GM23338 (cell line): Measurements from ENCODE around the gene PCGF3. TPM values are rescaled to one million over a fixed set of nuclear protein-coding genes. Genes with fewer than 3 reads are reported as not detected.

ENCODE experiments used
- ATAC-seq: fragments of 200-7000 bp; cut with Tn5 transposase; 3 replicates; pipeline ENCODE4 v1.9.1; 2020
- DNase-seq: peaks from one replicate; pipeline ENCODE4 v3.0.0-alpha.2; 2015; ENCODE audit warnings: low spot score
- H2AFZ ChIP-seq: fragments of 200-600 bp; sonication (generic); 2 replicates; pipeline ENCODE4 v1.8.0; 2016; ENCODE audit warnings: antibody characterized with exemption, mild to moderate bottlenecking, moderate library complexity
- H3F3A ChIP-seq: fragments of 200-600 bp; sonication (generic); replicated peaks from 2 replicates; pipeline ENCODE4 v1.8.0; 2017; ENCODE audit warnings: antibody characterized with exemption, mixed run types, low read depth
- H3K27ac ChIP-seq: fragments of 200-600 bp; sonication (generic); 2 replicates; pipeline ENCODE4 v1.6.1; 2016; ENCODE audit warnings: low read depth
- H3K27me3 ChIP-seq: fragments of 200-600 bp; sonication (generic); 2 replicates; pipeline ENCODE4 v1.8.0; 2016; ENCODE audit warnings: mild to moderate bottlenecking, mixed run types, moderate library complexity; ENCODE audit not compliant: insufficient read depth
- H3K36me3 ChIP-seq: fragments of 200-600 bp; sonication (generic); 2 replicates; pipeline ENCODE4 v1.8.0; 2016; ENCODE audit warnings: mild to moderate bottlenecking; ENCODE audit not compliant: insufficient read depth
- H3K4me1 ChIP-seq: fragments of 200-600 bp; sonication (generic); 2 replicates; pipeline ENCODE4 v1.8.0; 2016; ENCODE audit warnings: mild to moderate bottlenecking, moderate library complexity; ENCODE audit not compliant: insufficient read depth
- H3K4me2 ChIP-seq: fragments of 200-600 bp; sonication (generic); 2 replicates; pipeline ENCODE4 v1.7.1; 2017; ENCODE audit warnings: mixed run types
- H3K4me3 ChIP-seq: fragments of 200-600 bp; sonication (generic); 2 replicates; pipeline ENCODE4 v1.6.1; 2016; ENCODE audit warnings: mixed run types
- H3K79me2 ChIP-seq: fragments of 200-600 bp; sonication (generic); replicated peaks from 2 replicates; pipeline ENCODE4 v1.8.0; 2017; ENCODE audit warnings: mild to moderate bottlenecking; ENCODE audit not compliant: insufficient read depth
- H3K9me2 ChIP-seq: fragments of 200-600 bp; sonication (generic); 2 replicates; pipeline ENCODE4 v1.8.0; 2017; ENCODE audit not compliant: insufficient read depth
- H4K20me1 ChIP-seq: fragments of 200-600 bp; sonication (generic); replicated peaks from 2 replicates; pipeline ENCODE4 v1.8.0; 2017; ENCODE audit warnings: mild to moderate bottlenecking; ENCODE audit not compliant: insufficient read depth
- H3K27ac Mint-ChIP-seq: 2 replicates; pipeline ENCODE4 v1.8.0; 2020; ENCODE audit warnings: inconsistent platforms, mild to moderate bottlenecking, moderate library complexity, mixed read lengths
- H3K27me3 Mint-ChIP-seq: 3 replicates; pipeline ENCODE4 v1.8.0; 2022; ENCODE audit warnings: low read depth, mild to moderate bottlenecking, moderate library complexity, mixed read lengths, inconsistent platforms; ENCODE audit not compliant: insufficient read depth, poor library complexity
- H3K36me3 Mint-ChIP-seq: 3 replicates; pipeline ENCODE4 v1.8.0; 2021; ENCODE audit warnings: low read depth, mild to moderate bottlenecking, inconsistent platforms, moderate library complexity, mixed read lengths
- H3K4me1 Mint-ChIP-seq: 3 replicates; pipeline ENCODE4 v1.8.0; 2020; ENCODE audit warnings: mild to moderate bottlenecking, inconsistent platforms, mixed read lengths
- H3K4me3 Mint-ChIP-seq: 3 replicates; pipeline ENCODE4 v1.8.0; 2021; ENCODE audit warnings: moderate library complexity, mild to moderate bottlenecking, inconsistent platforms, mixed read lengths
- H3K9me3 Mint-ChIP-seq: 3 replicates; pipeline ENCODE4 v1.8.0; 2020; ENCODE audit warnings: moderate library complexity, mild to moderate bottlenecking, inconsistent platforms, mixed read lengths
- CREB1 ChIP-seq: fragments of 250-450 bp; sonication (Bioruptor Pico); IDR thresholded peaks from 2 replicates; pipeline ENCODE4 v1.5.0; 2020; ENCODE audit warnings: low read depth, mild to moderate bottlenecking, moderate library complexity
- EZH2 ChIP-seq: fragments of 200-600 bp; sonication (generic); IDR thresholded peaks from one replicate; pipeline ENCODE4 v1.8.0; 2017; ENCODE audit warnings: antibody characterized with exemption, mild to moderate bottlenecking, low read depth; ENCODE audit not compliant: unreplicated experiment
- EZH2phosphoT487 ChIP-seq: fragments of 200-600 bp; sonication (generic); IDR thresholded peaks from one replicate; pipeline ENCODE4 v1.8.1; 2018; ENCODE audit warnings: antibody characterized with exemption; ENCODE audit not compliant: unreplicated experiment
- JUNB ChIP-seq: IDR thresholded peaks from one replicate; pipeline ENCODE4 v1.6.1; 2016; ENCODE audit warnings: antibody characterized with exemption; ENCODE audit not compliant: unreplicated experiment
- POLR2AphosphoS5 ChIP-seq: IDR thresholded peaks from 2 replicates; pipeline ENCODE4 v1.6.1; 2016; ENCODE audit warnings: antibody characterized with exemption, low read depth
- ZNF114 ChIP-seq: fragments of 250-450 bp; sonication (Bioruptor Pico); IDR thresholded peaks from 2 replicates; pipeline ENCODE4 v1.5.0; 2020; ENCODE audit warnings: mild to moderate bottlenecking, moderate library complexity
- polyA plus RNA-seq: library from polyadenylated mRNA; unstranded; fragments of >200 nt; fragmentation: Nextera tagmentation; extraction: Ambion mirVana; gene quantifications from 2 replicates; pipeline ENCODE4 v1.2.1, GENCODE V29; 2016
- total RNA-seq: library from RNA; depleted of rRNA; stranded (reverse); fragments of >200 nt; shearing (Covaris generic); gene quantifications from 2 replicates; pipeline ENCODE4 v1.2.3, GENCODE V29; 2014
- TF ChIP-seq, protein P1 (sequence below): fragments of 250-450 bp; sonication (Bioruptor Pico); IDR thresholded peaks from 2 replicates; pipeline ENCODE4 v1.5.0; 2020; ENCODE audit warnings: mild to moderate bottlenecking, moderate library complexity
- TF ChIP-seq, protein P2 (sequence below), 2 experiments: fragments of 200-600 bp in 1 of 2; sonication (generic) in 1 of 2; conservative IDR thresholded peaks; 2 replicates each; pipeline versions ENCODE4 v1.5.1 to v1.6.1; 2016 to 2017; ENCODE audit warnings: antibody characterized with exemption in 2 of 2, low read depth in 2 of 2, mild to moderate bottlenecking in 2 of 2, moderate library complexity in 1 of 2

The PCGF3 gene
- total and polyA plus RNA-seq, 2 experiments from 2014 or later: 33.1 to 49.0 TPM

DNA sequence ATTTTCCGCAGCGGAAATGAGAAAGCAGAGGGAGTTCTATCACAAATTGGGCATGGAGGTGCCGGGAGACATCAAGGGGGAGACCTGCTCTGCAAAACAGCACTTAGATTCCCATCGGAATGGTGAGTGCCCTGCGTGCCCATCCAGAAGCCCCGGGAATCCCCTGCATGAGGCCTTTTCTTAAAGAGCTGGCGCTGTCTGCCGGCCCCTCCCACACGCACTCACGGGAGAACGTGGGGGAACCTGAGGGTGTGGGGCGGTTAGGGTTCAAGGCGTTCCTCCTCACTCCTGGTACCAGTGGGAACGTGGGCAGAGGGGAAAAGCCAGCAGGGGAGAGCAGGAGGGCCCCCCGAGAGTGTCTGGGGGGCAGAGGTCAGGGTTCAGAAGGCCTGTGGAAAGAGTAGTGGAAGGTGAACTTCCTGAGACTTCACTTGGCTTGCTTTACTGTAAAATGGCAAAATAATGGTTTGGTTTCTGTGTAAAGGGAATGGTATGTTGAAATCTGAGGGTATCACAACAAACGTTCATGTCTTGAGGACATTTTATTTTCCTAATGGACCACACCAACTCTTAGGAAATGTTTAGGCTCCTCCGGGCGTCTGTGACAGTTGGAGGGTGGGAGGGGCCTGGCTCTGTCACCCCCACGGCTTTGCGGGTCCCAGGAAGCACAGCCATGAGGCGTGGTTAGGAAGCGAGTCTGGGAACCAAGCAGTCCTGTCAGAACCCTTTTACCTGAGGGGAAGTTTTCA lies 38.0 kb downstream of the PCGF3 start (continued):
- TF ChIP-seq, protein P1, sequence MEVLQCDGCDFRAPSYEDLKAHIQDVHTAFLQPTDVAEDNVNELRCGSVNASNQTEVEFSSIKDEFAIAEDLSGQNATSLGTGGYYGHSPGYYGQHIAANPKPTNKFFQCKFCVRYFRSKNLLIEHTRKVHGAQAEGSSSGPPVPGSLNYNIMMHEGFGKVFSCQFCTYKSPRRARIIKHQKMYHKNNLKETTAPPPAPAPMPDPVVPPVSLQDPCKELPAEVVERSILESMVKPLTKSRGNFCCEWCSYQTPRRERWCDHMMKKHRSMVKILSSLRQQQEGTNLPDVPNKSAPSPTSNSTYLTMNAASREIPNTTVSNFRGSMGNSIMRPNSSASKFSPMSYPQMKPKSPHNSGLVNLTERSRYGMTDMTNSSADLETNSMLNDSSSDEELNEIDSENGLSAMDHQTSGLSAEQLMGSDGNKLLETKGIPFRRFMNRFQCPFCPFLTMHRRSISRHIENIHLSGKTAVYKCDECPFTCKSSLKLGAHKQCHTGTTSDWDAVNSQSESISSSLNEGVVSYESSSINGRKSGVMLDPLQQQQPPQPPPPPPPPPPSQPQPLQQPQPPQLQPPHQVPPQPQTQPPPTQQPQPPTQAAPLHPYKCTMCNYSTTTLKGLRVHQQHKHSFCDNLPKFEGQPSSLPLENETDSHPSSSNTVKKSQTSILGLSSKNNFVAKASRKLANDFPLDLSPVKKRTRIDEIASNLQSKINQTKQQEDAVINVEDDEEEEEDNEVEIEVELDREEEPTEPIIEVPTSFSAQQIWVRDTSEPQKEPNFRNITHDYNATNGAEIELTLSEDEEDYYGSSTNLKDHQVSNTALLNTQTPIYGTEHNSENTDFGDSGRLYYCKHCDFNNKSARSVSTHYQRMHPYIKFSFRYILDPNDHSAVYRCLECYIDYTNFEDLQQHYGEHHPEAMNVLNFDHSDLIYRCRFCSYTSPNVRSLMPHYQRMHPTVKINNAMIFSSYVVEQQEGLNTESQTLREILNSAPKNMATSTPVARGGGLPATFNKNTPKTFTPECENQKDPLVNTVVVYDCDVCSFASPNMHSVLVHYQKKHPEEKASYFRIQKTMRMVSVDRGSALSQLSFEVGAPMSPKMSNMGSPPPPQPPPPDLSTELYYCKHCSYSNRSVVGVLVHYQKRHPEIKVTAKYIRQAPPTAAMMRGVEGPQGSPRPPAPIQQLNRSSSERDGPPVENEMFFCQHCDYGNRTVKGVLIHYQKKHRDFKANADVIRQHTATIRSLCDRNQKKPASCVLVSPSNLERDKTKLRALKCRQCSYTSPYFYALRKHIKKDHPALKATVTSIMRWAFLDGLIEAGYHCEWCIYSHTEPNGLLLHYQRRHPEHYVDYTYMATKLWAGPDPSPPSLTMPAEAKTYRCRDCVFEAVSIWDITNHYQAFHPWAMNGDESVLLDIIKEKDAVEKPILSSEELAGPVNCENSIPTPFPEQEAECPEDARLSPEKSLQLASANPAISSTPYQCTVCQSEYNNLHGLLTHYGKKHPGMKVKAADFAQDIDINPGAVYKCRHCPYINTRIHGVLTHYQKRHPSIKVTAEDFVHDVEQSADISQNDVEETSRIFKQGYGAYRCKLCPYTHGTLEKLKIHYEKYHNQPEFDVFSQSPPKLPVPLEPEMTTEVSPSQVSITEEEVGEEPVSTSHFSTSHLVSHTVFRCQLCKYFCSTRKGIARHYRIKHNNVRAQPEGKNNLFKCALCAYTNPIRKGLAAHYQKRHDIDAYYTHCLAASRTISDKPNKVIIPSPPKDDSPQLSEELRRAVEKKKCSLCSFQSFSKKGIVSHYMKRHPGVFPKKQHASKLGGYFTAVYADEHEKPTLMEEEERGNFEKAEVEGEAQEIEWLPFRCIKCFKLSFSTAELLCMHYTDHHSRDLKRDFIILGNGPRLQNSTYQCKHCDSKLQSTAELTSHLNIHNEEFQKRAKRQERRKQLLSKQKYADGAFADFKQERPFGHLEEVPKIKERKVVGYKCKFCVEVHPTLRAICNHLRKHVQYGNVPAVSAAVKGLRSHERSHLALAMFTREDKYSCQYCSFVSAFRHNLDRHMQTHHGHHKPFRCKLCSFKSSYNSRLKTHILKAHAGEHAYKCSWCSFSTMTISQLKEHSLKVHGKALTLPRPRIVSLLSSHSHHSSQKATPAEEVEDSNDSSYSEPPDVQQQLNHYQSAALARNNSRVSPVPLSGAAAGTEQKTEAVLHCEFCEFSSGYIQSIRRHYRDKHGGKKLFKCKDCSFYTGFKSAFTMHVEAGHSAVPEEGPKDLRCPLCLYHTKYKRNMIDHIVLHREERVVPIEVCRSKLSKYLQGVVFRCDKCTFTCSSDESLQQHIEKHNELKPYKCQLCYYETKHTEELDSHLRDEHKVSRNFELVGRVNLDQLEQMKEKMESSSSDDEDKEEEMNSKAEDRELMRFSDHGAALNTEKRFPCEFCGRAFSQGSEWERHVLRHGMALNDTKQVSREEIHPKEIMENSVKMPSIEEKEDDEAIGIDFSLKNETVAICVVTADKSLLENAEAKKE (CRISPR knock-in tag): no peak
- TF ChIP-seq EZH2 (no peak), EZH2phosphoT487 (no peak), POLR2AphosphoS5 (no peak), JUNB (no peak)

DNA sequence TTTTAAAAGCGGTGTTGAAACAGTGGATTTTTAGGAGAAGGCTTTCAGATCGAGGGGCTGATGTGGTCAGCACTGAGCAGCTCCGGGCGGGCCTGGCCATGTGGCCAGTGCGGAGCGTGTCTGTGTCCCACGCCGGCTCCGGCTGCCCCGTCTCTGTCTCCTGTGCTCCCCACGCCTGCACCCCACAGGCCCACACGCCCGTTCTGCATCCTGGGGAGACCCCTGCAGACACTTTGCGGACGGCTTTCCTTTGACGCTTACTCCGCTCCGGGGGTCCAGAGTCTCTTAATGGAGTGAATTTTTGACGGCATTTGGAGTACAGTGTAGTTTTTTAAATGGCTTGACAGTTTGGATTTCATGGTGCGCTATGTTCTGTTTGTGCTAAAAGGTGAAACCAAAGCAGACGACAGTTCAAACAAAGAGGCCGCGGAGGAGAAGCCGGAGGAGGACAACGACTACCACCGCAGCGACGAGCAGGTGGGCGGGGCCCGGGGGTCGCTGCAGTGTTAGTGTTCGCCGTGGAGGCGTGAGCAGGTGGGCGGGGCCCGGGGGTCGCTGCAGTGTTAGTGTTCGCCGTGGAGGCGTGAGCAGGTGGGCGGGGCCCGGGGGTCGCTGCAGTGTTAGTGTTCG lies 38.7 kb downstream of the PCGF3 start:
- H3K79me2 ChIP-seq: peaks cover 13% of the 10 kb centered on the region; the same call in 1 of the 2 replicates
- H3K36me3 ChIP-seq: no peaks in the 10 kb centered on the region
- no peak overlapping the region for H3K4me3 ChIP-seq
- H3K4me1 Mint-ChIP-seq: no peaks in the 10 kb centered on the region; the same call in 2 of the 3 replicates
- DNase-seq (no peak), ATAC-seq (no peak)
- no peaks in the 10 kb centered on the region for H3K4me1 ChIP-seq
- H3K4me2 ChIP-seq: no peak overlapping the region
- no peak overlapping the region for H2AFZ ChIP-seq
- H4K20me1 ChIP-seq: peaks cover 4% of the 10 kb centered on the region; the same call in 1 of the 2 replicates
- peaks cover 13% of the 10 kb centered on the region; the same call in 2 of the 3 replicates for H3K9me3 Mint-ChIP-seq
- no peaks in the 10 kb centered on the region; the same call in 1 of the 2 replicates for H3F3A ChIP-seq
- H3K27ac ChIP-seq: no peak overlapping the region
- no peak overlapping the region for H3K27ac Mint-ChIP-seq
- H3K27me3 Mint-ChIP-seq: peaks cover 19% of the 10 kb centered on the region
- no peaks in the 10 kb centered on the region for H3K27me3 ChIP-seq
- peaks cover 38% of the 10 kb centered on the region for H3K36me3 Mint-ChIP-seq
- H3K9me2 ChIP-seq: no peaks in the 10 kb centered on the region
- no peak overlapping the region for H3K4me3 Mint-ChIP-seq
- TF ChIP-seq, protein P2, sequence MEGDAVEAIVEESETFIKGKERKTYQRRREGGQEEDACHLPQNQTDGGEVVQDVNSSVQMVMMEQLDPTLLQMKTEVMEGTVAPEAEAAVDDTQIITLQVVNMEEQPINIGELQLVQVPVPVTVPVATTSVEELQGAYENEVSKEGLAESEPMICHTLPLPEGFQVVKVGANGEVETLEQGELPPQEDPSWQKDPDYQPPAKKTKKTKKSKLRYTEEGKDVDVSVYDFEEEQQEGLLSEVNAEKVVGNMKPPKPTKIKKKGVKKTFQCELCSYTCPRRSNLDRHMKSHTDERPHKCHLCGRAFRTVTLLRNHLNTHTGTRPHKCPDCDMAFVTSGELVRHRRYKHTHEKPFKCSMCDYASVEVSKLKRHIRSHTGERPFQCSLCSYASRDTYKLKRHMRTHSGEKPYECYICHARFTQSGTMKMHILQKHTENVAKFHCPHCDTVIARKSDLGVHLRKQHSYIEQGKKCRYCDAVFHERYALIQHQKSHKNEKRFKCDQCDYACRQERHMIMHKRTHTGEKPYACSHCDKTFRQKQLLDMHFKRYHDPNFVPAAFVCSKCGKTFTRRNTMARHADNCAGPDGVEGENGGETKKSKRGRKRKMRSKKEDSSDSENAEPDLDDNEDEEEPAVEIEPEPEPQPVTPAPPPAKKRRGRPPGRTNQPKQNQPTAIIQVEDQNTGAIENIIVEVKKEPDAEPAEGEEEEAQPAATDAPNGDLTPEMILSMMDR (conservative IDR thresholded peaks at IDR 0.05; ENCODE audit: low read depth in 2 of 2): no peak
- no peak for TF ChIP-seq EZH2
- TF ChIP-seq CREB1 (CRISPR knock-in tag): no peak
- no peak for TF ChIP-seq ZNF114 (CRISPR knock-in tag)
- TF ChIP-seq POLR2AphosphoS5: no peak
